ENCODE results near the gene EIF2S3.

GRCh38 chrX:24026432-24026831 is 28.3 kb upstream of the EIF2S3 start:
- TF ChIP-seq, protein P1, sequence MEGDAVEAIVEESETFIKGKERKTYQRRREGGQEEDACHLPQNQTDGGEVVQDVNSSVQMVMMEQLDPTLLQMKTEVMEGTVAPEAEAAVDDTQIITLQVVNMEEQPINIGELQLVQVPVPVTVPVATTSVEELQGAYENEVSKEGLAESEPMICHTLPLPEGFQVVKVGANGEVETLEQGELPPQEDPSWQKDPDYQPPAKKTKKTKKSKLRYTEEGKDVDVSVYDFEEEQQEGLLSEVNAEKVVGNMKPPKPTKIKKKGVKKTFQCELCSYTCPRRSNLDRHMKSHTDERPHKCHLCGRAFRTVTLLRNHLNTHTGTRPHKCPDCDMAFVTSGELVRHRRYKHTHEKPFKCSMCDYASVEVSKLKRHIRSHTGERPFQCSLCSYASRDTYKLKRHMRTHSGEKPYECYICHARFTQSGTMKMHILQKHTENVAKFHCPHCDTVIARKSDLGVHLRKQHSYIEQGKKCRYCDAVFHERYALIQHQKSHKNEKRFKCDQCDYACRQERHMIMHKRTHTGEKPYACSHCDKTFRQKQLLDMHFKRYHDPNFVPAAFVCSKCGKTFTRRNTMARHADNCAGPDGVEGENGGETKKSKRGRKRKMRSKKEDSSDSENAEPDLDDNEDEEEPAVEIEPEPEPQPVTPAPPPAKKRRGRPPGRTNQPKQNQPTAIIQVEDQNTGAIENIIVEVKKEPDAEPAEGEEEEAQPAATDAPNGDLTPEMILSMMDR (IDR thresholded peaks at IDR 0.05; ENCODE audit: poor library complexity) = no peak
- no peak for TF ChIP-seq EZH2 (IDR thresholded peaks at IDR 0.05; ENCODE audit: borderline replicate concordance)
- no peak for TF ChIP-seq EZH2phosphoT487 (IDR thresholded peaks at IDR 0.05; ENCODE audit: low read depth, severe bottlenecking, unreplicated experiment)
